Chondrocyte (in vitro differentiated cells): ENCODE data around the gene RCOR2. TPM values are rescaled to one million over a fixed set of nuclear protein-coding genes. Genes with fewer than 3 reads are reported as not detected.

Experiments used
- DNase-seq: peaks from one replicate; pipeline ENCODE4 v3.0.0; 2021; ENCODE audit warnings: mixed read lengths, low spot score
- H3K27ac Mint-ChIP-seq: one replicate; pipeline ENCODE4 v1.8.0; 2021; ENCODE audit warnings: mild to moderate bottlenecking, moderate library complexity, mixed read lengths; ENCODE audit not compliant: unreplicated experiment
- H3K27me3 Mint-ChIP-seq: 2 replicates; pipeline ENCODE4 v1.8.0; 2021; ENCODE audit warnings: low read depth, mixed read lengths
- H3K36me3 Mint-ChIP-seq: 2 replicates; pipeline ENCODE4 v1.8.0; 2021; ENCODE audit warnings: low read depth, mixed read lengths
- H3K4me1 Mint-ChIP-seq: 2 replicates; pipeline ENCODE4 v1.8.0; 2021; ENCODE audit warnings: low read depth, mild to moderate bottlenecking, mixed read lengths
- H3K4me3 Mint-ChIP-seq: one replicate; pipeline ENCODE4 v1.8.0; 2021; ENCODE audit warnings: mild to moderate bottlenecking, moderate library complexity, mixed read lengths; ENCODE audit not compliant: unreplicated experiment
- H3K9me3 Mint-ChIP-seq: 2 replicates; pipeline ENCODE4 v1.8.0; 2021; ENCODE audit warnings: low read depth, mixed read lengths
- CTCF ChIP-seq: fragments of 200-600 bp; sonication (generic); IDR thresholded peaks from 2 replicates; pipeline ENCODE4 v1.5.0; 2021; ENCODE audit warnings: antibody characterized with exemption, mild to moderate bottlenecking, moderate library complexity
- total RNA-seq: library from RNA; stranded (reverse); gene quantifications from 3 replicates; pipeline ENCODE4 v1.2.1, GENCODE V29; 2021

The RCOR2 gene
- total RNA-seq, 1 donor from 2014 or later, result 2.7 TPM

- TF ChIP-seq CTCF, result no peak
- H3K9me3 Mint-ChIP-seq, result no peaks in the 10 kb centered on the region
- peaks cover 1% of the 10 kb centered on the region for H3K36me3 Mint-ChIP-seq
- DNase-seq, result no peak
- no peaks in the 10 kb centered on the region for H3K27me3 Mint-ChIP-seq
- no peak overlapping the region for H3K4me3 Mint-ChIP-seq
- no peak overlapping the region for H3K27ac Mint-ChIP-seq
- peaks cover 27% of the 10 kb centered on the region for H3K4me1 Mint-ChIP-seq
These were observed 24.9 kb upstream of the RCOR2 start for GRCh38 chr11:63941901-63942300.

- Mint-ChIP-seq H3K4me3 (no peak overlapping the region), H3K9me3 (no peaks in the 10 kb centered on the region), H3K36me3 (peaks cover 1% of the 10 kb centered on the region), H3K4me1 (peaks cover 25% of the 10 kb centered on the region), H3K27me3 (no peaks in the 10 kb centered on the region), H3K27ac (no peak overlapping the region)
- no peak for DNase-seq
- no peak for TF ChIP-seq CTCF
These were observed 23.8 kb upstream of the RCOR2 start for GRCh38 chr11:63940786-63941185.

GRCh38 chr11:63939397-63939891 lies 22.5 kb upstream of the RCOR2 start:
- no peak for DNase-seq
- TF ChIP-seq CTCF, result peak; percentile 17
- Mint-ChIP-seq H3K27me3 (no peaks in the 10 kb centered on the region), H3K4me3 (peak overlapping the region; percentile 91), H3K36me3 (peaks cover 1% of the 10 kb centered on the region), H3K9me3 (no peaks in the 10 kb centered on the region), H3K27ac (peak overlapping the region; percentile 63), H3K4me1 (peaks cover 17% of the 10 kb centered on the region)

- H3K4me3 Mint-ChIP-seq, result peak within 1 kb of the TSS; percentile 91
- no peaks in the 10 kb centered on the region for H3K9me3 Mint-ChIP-seq
- no peaks in the 10 kb centered on the region for H3K27me3 Mint-ChIP-seq
- peak within 1 kb of the TSS; percentile 77 for H3K27ac Mint-ChIP-seq
- peaks cover 1% of the 10 kb centered on the region for H3K36me3 Mint-ChIP-seq
- peaks cover 17% of the 10 kb centered on the region for H3K4me1 Mint-ChIP-seq
- no peak for DNase-seq
- TF ChIP-seq CTCF, result peak; percentile 24
These were observed 21.8 kb upstream of the RCOR2 start, which contains the start of gene NAA40 for GRCh38 chr11:63938479-63939396. NAA40 (plus strand) TSS chr11:63939002; CDS start chr11:63939097, 95 bp downstream.

- Mint-ChIP-seq H3K4me3 (peak overlapping the region; percentile 91), H3K27ac (peak overlapping the region; percentile 77), H3K9me3 (no peaks in the 10 kb centered on the region), H3K36me3 (peaks cover 1% of the 10 kb centered on the region), H3K27me3 (no peaks in the 10 kb centered on the region), H3K4me1 (peaks cover 17% of the 10 kb centered on the region)
- TF ChIP-seq CTCF, result no peak
- no peak for DNase-seq
These were observed 20.9 kb upstream of the RCOR2 start for GRCh38 chr11:63937713-63938478.
